PFSK-1 (cell line): ENCODE measurements around the gene RFX2.

Experiments used
- FOXP2 ChIP-seq: optimal IDR thresholded peaks from 2 replicates; pipeline ENCODE3; 2011; ENCODE audit warnings: borderline replicate concordance, control low read depth, inconsistent platforms; ENCODE audit not compliant: insufficient read depth; ENCODE audit errors: extremely low read length, extremely low read depth
- POLR2AphosphoS5 ChIP-seq: IDR thresholded peaks from 2 replicates; pipeline ENCODE4 v1.6.1; 2012; ENCODE audit warnings: low read depth, mild to moderate bottlenecking, control low read depth, low read length, moderate library complexity
- SIN3A ChIP-seq: IDR thresholded peaks from 2 replicates; pipeline ENCODE4 v1.6.1; 2012; ENCODE audit warnings: mild to moderate bottlenecking, low read length, moderate library complexity, borderline replicate concordance; ENCODE audit not compliant: insufficient read depth
- TAF1 ChIP-seq: IDR thresholded peaks from 2 replicates; pipeline ENCODE4 v1.6.1; 2012; ENCODE audit warnings: low read length, control low read depth, borderline replicate concordance; ENCODE audit not compliant: insufficient read depth
- TF ChIP-seq, protein P1 (sequence below), 2 experiments: IDR thresholded peaks; 2 replicates each; pipeline versions ENCODE4 v1.6.1 to v1.8.0; 2011 to 2012; ENCODE audit warnings: low read depth in 2 of 2, low read length in 2 of 2, control low read depth in 1 of 2, inconsistent platforms in 1 of 2, mild to moderate bottlenecking in 1 of 2, moderate library complexity in 1 of 2; ENCODE audit not compliant: insufficient read depth in 1 of 2

DNA sequence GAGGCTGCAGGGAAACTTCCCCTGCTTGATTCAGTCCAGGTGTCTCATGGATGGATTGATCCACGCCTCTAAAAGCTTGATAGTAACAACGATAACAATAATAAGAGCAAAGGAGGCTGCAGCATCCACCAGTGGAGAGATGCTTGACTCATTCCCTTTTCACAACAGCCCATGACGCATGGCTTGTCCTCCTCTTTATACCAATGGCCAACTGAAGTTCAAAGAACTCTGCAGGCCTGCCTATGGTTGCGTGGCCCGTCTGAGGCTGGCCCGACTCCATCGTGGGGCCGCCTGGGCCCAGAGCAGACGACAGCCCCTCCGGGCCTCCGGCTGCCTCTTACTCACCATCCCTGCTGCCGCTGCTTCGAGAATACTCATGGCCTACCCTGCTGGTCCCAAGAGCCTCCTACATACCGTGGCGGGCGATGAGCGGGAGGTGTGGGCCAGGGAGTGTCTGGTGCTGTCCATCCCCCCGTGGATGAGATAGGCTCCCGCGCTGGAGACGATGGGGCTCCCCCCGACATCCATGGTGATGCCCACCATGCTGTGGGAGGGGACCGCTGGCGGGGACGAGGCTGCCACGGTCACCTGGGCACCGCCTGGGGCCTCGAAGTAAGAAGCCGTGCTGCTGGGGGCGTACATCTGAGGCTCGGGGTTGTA lies 70.6 kb downstream of the RFX2 start:
- no peak for TF ChIP-seq TAF1
- TF ChIP-seq POLR2AphosphoS5, result no peak
- TF ChIP-seq, protein P1, sequence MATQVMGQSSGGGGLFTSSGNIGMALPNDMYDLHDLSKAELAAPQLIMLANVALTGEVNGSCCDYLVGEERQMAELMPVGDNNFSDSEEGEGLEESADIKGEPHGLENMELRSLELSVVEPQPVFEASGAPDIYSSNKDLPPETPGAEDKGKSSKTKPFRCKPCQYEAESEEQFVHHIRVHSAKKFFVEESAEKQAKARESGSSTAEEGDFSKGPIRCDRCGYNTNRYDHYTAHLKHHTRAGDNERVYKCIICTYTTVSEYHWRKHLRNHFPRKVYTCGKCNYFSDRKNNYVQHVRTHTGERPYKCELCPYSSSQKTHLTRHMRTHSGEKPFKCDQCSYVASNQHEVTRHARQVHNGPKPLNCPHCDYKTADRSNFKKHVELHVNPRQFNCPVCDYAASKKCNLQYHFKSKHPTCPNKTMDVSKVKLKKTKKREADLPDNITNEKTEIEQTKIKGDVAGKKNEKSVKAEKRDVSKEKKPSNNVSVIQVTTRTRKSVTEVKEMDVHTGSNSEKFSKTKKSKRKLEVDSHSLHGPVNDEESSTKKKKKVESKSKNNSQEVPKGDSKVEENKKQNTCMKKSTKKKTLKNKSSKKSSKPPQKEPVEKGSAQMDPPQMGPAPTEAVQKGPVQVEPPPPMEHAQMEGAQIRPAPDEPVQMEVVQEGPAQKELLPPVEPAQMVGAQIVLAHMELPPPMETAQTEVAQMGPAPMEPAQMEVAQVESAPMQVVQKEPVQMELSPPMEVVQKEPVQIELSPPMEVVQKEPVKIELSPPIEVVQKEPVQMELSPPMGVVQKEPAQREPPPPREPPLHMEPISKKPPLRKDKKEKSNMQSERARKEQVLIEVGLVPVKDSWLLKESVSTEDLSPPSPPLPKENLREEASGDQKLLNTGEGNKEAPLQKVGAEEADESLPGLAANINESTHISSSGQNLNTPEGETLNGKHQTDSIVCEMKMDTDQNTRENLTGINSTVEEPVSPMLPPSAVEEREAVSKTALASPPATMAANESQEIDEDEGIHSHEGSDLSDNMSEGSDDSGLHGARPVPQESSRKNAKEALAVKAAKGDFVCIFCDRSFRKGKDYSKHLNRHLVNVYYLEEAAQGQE (IDR thresholded peaks at IDR 0.05; ENCODE audit: insufficient read depth in 1 of 2, low read depth in 2 of 2, low read length in 2 of 2), result no peak
- no peak for TF ChIP-seq FOXP2
- TF ChIP-seq SIN3A, result no peak
